CD4-positive, alpha-beta T cell treated with Interleukin-15 for 4 hours (primary cell): Measurements from ENCODE around the gene SLC38A7.

Experiments used
- DNase-seq: peaks from one replicate; pipeline ENCODE4 v3.0.0-alpha.2; 2020; ENCODE audit warnings: low spot score

Gene SLC38A7

GRCh38 chr16:58635502-58635901 lies 49.1 kb downstream of the SLC38A7 start:
- DNase-seq: no peak

- no peak for DNase-seq
Measured at GRCh38 chr16:58634265-58634802, 50.2 kb downstream of the SLC38A7 start.

GRCh38 chr16:58629733-58630640 lies 54.6 kb downstream of the SLC38A7 start, which contains the start of gene CNOT1:
Gene CNOT1, minus strand, starts transcription at chr16:58629826. Its CDS starts 30,489 bp downstream, at chr16:58599337.
- DNase-seq: peak; percentile 99

GRCh38 chr16:58628845-58629732 lies 55.5 kb downstream of the SLC38A7 start:
- DNase-seq: peak; percentile 33

- no peak for DNase-seq
Measured at GRCh38 chr16:58624209-58624608, 60.4 kb downstream of the SLC38A7 start.

GRCh38 chr16:58620396-58620795 lies 64.2 kb downstream of the SLC38A7 start:
- no peak for DNase-seq

GRCh38 chr16:58615280-58615679 lies 69.3 kb downstream of the SLC38A7 start:
- no peak for DNase-seq
